ENCODE measurements around the gene CWH43. TPM values are rescaled to one million over a fixed set of nuclear protein-coding genes. Genes with fewer than 3 reads are reported as not detected.

Gene CWH43
- polyA plus RNA-seq, 1 of the 3 experiments (the other 2 are of a cell fraction): not detected

DNA sequence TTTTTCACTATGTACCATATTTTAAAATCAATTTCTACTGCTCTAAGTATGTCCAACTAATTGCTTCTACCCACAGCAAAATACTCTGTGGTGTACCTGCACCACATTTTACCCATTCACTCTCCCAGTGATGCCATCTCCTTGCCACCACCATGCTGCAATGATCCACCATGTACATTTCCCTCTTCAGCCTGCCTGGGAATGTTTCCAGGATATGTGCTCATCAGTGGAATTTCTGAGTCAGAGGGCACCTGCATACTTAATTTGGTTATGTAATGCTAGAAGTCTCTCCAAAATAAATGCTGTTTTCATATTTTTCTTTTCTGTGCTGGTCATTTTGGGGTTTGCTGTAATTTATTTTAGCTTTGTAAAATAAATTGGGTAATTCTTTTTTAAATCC, 46.3 kb upstream of the CWH43 start:
- ChIA-PET CTCF (no interaction called here), POLR2A (no interaction called here)
- H3K9ac ChIP-seq: no peak overlapping the region
- TF ChIP-seq EP300 (IDR thresholded peaks at IDR 0.05; ENCODE audit: borderline replicate concordance in 1 of 2, low read depth in 1 of 2, low read length in 1 of 2) (peak in 1 of 2 experiments; percentile 86; a peak in 2 of 4 replicates), TEAD4 (IDR thresholded peaks at IDR 0.05; ENCODE audit: borderline replicate concordance, insufficient read depth) (peak; percentile 78; the same call in 1 of the 2 replicates), RXRA (IDR thresholded peaks at IDR 0.05; ENCODE audit: borderline replicate concordance, low read depth) (no peak; the same call in 1 of the 2 replicates), NFIC (IDR thresholded peaks at IDR 0.05; ENCODE audit: borderline replicate concordance) (peak; percentile 93), GATA2 (CRISPR knock-in tag; IDR thresholded peaks at IDR 0.05) (no peak), SIN3A (IDR thresholded peaks at IDR 0.05; ENCODE audit: borderline replicate concordance, low read depth, low read length) (no peak), FOXM1 (IDR thresholded peaks at IDR 0.05; ENCODE audit: low read depth) (no peak), FOXJ3 (CRISPR knock-in tag; IDR thresholded peaks at IDR 0.05) (no peak), POLR2AphosphoS5 (IDR thresholded peaks at IDR 0.05; ENCODE audit: low read depth, low read length) (peak; percentile 58; the same call in 1 of the 2 replicates), SMC3 (IDR thresholded peaks at IDR 0.05; ENCODE audit: low read depth, low read length) (no peak), CHD2 (IDR thresholded peaks at IDR 0.05; ENCODE audit: low read length, partially characterized antibody) (no peak), GABPA (IDR thresholded peaks at IDR 0.05; ENCODE audit: low read depth) (no peak), JUND (IDR thresholded peaks at IDR 0.05) (peak; percentile 94), FOSL2 (IDR thresholded peaks at IDR 0.05; ENCODE audit: borderline replicate concordance, low read depth) (peak; percentile 91), YY1 (IDR thresholded peaks at IDR 0.05; ENCODE audit: low read depth) (peak; percentile 66; the same call in 1 of the 2 replicates), TCF12 (IDR thresholded peaks at IDR 0.05) (peak; percentile 88), MXI1 (IDR thresholded peaks at IDR 0.05; ENCODE audit: low read depth, low read length) (no peak)
- TF ChIP-seq, protein P1, sequence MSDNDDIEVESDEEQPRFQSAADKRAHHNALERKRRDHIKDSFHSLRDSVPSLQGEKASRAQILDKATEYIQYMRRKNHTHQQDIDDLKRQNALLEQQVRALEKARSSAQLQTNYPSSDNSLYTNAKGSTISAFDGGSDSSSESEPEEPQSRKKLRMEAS (IDR thresholded peaks at IDR 0.05; ENCODE audit: low read depth): 0 out of 2 replicates have a peak, but pooled peaks have one; percentile 52
- TF ChIP-seq, protein P2, sequence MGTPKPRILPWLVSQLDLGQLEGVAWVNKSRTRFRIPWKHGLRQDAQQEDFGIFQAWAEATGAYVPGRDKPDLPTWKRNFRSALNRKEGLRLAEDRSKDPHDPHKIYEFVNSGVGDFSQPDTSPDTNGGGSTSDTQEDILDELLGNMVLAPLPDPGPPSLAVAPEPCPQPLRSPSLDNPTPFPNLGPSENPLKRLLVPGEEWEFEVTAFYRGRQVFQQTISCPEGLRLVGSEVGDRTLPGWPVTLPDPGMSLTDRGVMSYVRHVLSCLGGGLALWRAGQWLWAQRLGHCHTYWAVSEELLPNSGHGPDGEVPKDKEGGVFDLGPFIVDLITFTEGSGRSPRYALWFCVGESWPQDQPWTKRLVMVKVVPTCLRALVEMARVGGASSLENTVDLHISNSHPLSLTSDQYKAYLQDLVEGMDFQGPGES (IDR thresholded peaks at IDR 0.05; ENCODE audit: low read depth, low read length): no peak
- TF ChIP-seq, protein P3, sequence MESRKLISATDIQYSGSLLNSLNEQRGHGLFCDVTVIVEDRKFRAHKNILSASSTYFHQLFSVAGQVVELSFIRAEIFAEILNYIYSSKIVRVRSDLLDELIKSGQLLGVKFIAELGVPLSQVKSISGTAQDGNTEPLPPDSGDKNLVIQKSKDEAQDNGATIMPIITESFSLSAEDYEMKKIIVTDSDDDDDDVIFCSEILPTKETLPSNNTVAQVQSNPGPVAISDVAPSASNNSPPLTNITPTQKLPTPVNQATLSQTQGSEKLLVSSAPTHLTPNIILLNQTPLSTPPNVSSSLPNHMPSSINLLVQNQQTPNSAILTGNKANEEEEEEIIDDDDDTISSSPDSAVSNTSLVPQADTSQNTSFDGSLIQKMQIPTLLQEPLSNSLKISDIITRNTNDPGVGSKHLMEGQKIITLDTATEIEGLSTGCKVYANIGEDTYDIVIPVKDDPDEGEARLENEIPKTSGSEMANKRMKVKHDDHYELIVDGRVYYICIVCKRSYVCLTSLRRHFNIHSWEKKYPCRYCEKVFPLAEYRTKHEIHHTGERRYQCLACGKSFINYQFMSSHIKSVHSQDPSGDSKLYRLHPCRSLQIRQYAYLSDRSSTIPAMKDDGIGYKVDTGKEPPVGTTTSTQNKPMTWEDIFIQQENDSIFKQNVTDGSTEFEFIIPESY (IDR thresholded peaks at IDR 0.05; ENCODE audit: borderline replicate concordance, low read depth): 0 out of 2 replicates have a peak, but pooled peaks have one; percentile 25
- no peaks in the 10 kb centered on the region for H3K27me3 ChIP-seq (ENCODE audit: insufficient read depth)
- H3F3A ChIP-seq (replicated peaks; ENCODE audit: insufficient read depth): peaks cover 17% of the 10 kb centered on the region
- no peaks in the 10 kb centered on the region for H3K9me3 ChIP-seq
- peak overlapping the region in 1 of 2 experiments; percentile 55; a peak in 2 of 4 replicates for H3K27ac ChIP-seq (ENCODE audit: low read depth in 2 of 2, low read length in 1 of 2)
- H2AFZ ChIP-seq (ENCODE audit: low read depth): no peak overlapping the region
- H3K36me3 ChIP-seq (replicated peaks in 1 of 2; ENCODE audit: control insufficient read depth in 1 of 2, insufficient read depth in 2 of 2, low read length in 1 of 2): no peaks in the 10 kb centered on the region
- H3K79me2 ChIP-seq (ENCODE audit: insufficient read depth): no peaks in the 10 kb centered on the region
- H4K20me1 ChIP-seq (ENCODE audit: insufficient read depth): no peaks in the 10 kb centered on the region
- H3K4me2 ChIP-seq: no peak overlapping the region
- H3K9me2 ChIP-seq: no peaks in the 10 kb centered on the region
- DNase-seq: no peak
- H3K4me1 ChIP-seq (ENCODE audit: control insufficient read depth in 1 of 2, insufficient read depth in 2 of 2, low read depth in 1 of 2, low read length in 1 of 2): no peaks in the 10 kb centered on the region
- H3K4me3 ChIP-seq (ENCODE audit: low read depth in 2 of 2, low read length in 1 of 2): no peak overlapping the region
